ENCODE measurements around the gene MMS22L. TPM values are rescaled to one million over a fixed set of nuclear protein-coding genes. Genes with fewer than 3 reads are reported as not detected.

MMS22L gene
- total RNA-seq, 1 donor from 2014 or later, result 8.8 TPM

DNA sequence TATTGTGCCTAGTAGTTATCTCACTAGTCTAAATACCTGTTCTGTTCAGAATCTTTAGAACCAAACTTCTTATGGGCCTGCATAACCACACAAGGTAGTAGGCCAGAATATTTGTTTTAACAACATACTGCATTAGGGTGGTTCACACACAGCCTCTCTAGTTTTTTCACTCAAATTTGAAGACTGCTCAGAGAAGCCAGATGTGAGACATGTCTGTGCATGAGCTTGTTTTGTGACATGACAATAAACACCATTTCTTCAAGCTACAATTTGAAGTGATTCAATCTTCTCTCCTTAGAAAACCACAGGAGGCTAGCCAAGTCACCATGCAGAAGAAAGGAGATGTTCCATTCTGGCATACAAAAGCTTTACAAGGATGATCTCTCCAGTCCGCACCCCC, 135.6 kb downstream of the MMS22L start:
- Histone ChIP-seq H3K4me1 (no peaks in the 10 kb centered on the region), H3K36me3 (no peaks in the 10 kb centered on the region), H3K4me3 (no peak overlapping the region), H3K27ac (no peak overlapping the region), H3K27me3 (ENCODE audit: low read depth) (no peaks in the 10 kb centered on the region), H3K9me3 (no peaks in the 10 kb centered on the region)
- intact Hi-C loops (cut with DNase I), result no loop called here
- DNase-seq (no peak), ATAC-seq (no peak)
- TF ChIP-seq, protein P1, sequence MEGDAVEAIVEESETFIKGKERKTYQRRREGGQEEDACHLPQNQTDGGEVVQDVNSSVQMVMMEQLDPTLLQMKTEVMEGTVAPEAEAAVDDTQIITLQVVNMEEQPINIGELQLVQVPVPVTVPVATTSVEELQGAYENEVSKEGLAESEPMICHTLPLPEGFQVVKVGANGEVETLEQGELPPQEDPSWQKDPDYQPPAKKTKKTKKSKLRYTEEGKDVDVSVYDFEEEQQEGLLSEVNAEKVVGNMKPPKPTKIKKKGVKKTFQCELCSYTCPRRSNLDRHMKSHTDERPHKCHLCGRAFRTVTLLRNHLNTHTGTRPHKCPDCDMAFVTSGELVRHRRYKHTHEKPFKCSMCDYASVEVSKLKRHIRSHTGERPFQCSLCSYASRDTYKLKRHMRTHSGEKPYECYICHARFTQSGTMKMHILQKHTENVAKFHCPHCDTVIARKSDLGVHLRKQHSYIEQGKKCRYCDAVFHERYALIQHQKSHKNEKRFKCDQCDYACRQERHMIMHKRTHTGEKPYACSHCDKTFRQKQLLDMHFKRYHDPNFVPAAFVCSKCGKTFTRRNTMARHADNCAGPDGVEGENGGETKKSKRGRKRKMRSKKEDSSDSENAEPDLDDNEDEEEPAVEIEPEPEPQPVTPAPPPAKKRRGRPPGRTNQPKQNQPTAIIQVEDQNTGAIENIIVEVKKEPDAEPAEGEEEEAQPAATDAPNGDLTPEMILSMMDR (IDR thresholded peaks at IDR 0.05), result no peak

DNA sequence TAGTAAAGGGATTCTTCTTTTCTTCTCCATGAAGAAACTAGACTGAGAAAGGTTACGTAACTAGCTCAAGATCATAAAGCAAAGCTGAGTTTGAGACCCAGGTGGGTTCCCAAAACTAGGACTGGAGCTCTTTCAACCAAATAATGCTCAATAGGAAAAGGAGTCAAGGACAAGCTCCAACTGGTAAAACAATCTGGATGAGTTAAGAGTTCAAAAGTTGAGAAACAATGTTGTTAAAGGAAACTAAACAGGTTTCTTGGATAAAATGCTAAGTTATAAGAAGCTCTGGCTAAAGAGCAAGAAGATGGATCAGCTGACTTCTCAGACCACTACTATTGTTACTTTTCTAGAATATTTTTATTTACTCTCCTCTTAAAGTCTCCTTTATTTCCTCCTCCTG, 137.3 kb downstream of the MMS22L start:
- H3K27ac ChIP-seq, result no peak overlapping the region
- ATAC-seq (no peak), DNase-seq (no peak)
- H3K9me3 ChIP-seq, result no peaks in the 10 kb centered on the region
- no peaks in the 10 kb centered on the region for H3K36me3 ChIP-seq
- H3K4me3 ChIP-seq, result no peak overlapping the region
- H3K27me3 ChIP-seq (ENCODE audit: low read depth), result no peaks in the 10 kb centered on the region
- no peaks in the 10 kb centered on the region for H3K4me1 ChIP-seq
- intact Hi-C loops (cut with DNase I), result no loop called here
- TF ChIP-seq, protein P1 (IDR thresholded peaks at IDR 0.05), result no peak

DNA sequence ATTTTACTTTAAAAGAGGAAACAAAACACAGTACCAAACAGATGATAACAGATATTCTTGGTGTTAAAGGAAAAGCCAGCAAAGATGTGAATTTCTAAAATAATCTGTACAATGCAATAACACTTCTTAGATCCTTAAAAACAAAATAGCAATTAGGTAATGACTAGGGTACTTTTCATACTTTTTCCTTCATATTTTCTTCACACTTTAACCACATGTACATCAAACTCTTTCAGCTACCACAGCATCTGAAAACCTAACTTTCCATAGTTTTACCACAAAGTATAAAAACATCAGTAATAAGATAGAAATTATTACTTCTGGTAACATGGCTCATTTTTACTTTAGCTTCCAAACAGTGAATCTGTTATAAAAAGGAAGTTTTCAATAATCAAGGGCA, 141.3 kb downstream of the MMS22L start:
- no peaks in the 10 kb centered on the region for H3K9me3 ChIP-seq
- intact Hi-C loops (cut with DNase I), result no loop called here
- no peak for ATAC-seq
- no peak for DNase-seq
- H3K36me3 ChIP-seq, result no peaks in the 10 kb centered on the region
- no peaks in the 10 kb centered on the region for H3K4me1 ChIP-seq
- H3K27ac ChIP-seq, result no peak overlapping the region
- no peaks in the 10 kb centered on the region for H3K27me3 ChIP-seq (ENCODE audit: low read depth)
- H3K4me3 ChIP-seq, result no peak overlapping the region
- TF ChIP-seq, protein P1 (IDR thresholded peaks at IDR 0.05), result no peak

DNA sequence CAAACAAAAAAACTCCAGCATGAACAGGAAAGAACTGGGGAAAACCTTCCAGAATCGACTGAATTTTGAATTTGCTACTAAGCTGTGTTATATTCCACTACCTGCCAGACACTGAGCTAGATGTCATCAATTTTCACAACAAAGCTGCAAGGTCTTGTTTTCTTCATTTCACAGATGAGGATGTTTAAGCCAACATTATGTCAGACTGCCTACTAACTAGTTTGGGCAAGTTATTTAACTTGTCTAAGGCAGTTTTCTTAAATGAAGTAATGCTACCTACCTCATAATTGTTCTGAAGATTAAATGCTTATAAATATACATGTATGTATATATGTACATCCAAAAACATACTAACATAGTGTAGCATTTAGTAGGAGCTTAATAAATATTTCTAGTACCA, 144.4 kb downstream of the MMS22L start:
- intact Hi-C loops (cut with DNase I), result no loop called here
- Histone ChIP-seq H3K36me3 (no peaks in the 10 kb centered on the region), H3K27me3 (ENCODE audit: low read depth) (no peaks in the 10 kb centered on the region), H3K4me1 (no peaks in the 10 kb centered on the region), H3K4me3 (no peak overlapping the region), H3K27ac (no peak overlapping the region), H3K9me3 (no peaks in the 10 kb centered on the region)
- TF ChIP-seq, protein P1 (IDR thresholded peaks at IDR 0.05), result no peak
- ATAC-seq, result no peak
- DNase-seq, result no peak

DNA sequence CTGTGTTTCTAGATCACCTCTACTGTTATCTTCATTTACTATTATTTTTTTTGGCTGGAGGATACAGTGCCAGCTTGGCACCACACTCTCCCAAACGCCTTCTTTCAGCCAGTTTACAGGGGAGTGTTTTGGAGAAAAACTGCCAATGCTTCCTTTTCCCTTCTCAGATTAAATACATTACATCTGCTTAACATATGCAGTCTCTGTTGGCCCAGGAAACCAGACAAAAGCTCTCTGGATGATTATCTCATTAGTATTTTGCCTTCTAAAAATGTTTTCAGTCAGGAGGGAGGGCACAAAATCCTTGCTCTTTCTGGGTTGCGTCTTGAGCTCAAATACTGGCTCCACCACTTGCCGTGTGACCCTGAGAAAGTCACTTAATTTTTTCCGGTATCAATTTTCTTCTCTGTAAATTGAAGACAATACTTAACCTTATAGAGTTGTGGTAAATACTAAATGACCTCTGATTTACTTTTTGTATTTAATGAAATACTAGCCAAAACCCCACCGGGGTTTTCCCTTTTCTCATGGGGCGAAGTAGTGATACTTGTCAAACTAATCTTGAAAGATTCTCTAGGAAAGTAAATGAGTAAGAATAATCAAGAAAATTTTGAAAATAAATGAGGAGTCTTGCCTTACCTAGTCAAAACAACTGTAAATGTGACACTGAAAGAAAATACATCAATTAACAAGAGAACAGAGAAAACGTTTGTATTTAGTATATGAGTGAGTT, 146.2 kb downstream of the MMS22L start:
- intact Hi-C loops (cut with DNase I), result no loop called here
- H3K4me1 ChIP-seq, result no peaks in the 10 kb centered on the region
- ATAC-seq, result no peak

More for the DNA sequence above, 146.2 kb downstream of the MMS22L start:
- no peaks in the 10 kb centered on the region for H3K36me3 ChIP-seq
- no peak overlapping the region for H3K4me3 ChIP-seq
- H3K27ac ChIP-seq, result no peak overlapping the region
- TF ChIP-seq, protein P1 (IDR thresholded peaks at IDR 0.05), result no peak
- no peaks in the 10 kb centered on the region for H3K9me3 ChIP-seq
- H3K27me3 ChIP-seq (ENCODE audit: low read depth), result no peaks in the 10 kb centered on the region
- no peak for DNase-seq

Measured in lower lobe of right lung (tissue), 2 donors.